GM21737 (cell line): ENCODE results near the gene SERPIND1.

Experiments
- ATAC-seq: cut with Tn5 transposase; IDR thresholded peaks from one replicate; pipeline ENCODE4 v1.9.1; 2021; ENCODE audit warnings: mild to moderate bottlenecking, moderate library complexity; ENCODE audit not compliant: unreplicated experiment

Gene SERPIND1

GRCh38 chr22:20771918-20772625, 1.8 kb upstream of the SERPIND1 start:
- ATAC-seq: no peak

DNA sequence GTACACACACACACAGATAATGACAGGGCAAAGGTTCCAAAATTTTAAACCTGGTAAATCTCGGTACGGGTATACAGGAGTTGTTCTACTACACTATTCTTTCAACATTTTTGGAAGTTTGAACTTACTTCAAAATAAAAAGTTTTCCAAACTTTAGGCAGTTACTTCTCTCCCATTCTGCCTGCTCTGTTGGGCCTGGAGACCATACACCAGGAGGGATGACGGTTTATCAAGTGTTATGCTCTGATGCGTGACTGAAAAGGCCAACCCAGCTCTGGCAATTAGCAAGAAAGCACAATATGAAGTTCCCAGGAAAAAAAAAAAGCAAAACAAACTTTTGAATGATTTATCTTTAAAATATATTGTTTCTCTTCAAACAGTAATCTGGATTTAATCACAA, 969 bp downstream of the SERPIND1 start:
- ATAC-seq: no peak

DNA sequence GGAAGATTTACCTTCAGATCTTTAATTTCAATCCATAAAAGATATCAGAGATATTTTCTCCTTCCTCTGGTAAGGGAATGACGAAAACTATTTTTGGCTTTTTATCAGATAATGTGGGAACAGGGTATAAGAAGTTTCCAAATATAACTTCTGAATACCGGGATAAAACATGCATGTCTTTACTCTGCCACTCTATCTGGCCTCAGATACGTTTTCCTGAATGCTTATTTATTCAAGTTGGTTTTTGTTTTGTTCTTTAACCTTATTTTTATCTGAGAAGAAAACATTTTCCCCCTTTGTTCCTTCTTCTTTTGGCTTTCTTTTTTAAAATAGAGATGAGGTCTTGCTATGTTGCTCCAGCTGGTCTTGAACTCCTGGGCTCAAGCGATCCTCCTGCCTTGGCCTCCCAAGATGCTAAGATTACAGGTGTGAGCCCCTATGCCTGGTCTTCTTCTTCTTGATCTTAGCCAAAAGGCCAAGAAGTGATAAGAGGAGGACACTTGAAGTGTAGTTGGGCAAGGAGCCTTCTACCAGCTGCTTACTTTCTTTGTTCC, 1.5 kb downstream of the SERPIND1 start:
- ATAC-seq: no peak

- no peak for ATAC-seq
These were observed 2.9 kb downstream of the SERPIND1 start for GRCh38 chr22:20776624-20777405.

- ATAC-seq: no peak
These were observed 3.7 kb downstream of the SERPIND1 start for GRCh38 chr22:20777420-20778177.

DNA sequence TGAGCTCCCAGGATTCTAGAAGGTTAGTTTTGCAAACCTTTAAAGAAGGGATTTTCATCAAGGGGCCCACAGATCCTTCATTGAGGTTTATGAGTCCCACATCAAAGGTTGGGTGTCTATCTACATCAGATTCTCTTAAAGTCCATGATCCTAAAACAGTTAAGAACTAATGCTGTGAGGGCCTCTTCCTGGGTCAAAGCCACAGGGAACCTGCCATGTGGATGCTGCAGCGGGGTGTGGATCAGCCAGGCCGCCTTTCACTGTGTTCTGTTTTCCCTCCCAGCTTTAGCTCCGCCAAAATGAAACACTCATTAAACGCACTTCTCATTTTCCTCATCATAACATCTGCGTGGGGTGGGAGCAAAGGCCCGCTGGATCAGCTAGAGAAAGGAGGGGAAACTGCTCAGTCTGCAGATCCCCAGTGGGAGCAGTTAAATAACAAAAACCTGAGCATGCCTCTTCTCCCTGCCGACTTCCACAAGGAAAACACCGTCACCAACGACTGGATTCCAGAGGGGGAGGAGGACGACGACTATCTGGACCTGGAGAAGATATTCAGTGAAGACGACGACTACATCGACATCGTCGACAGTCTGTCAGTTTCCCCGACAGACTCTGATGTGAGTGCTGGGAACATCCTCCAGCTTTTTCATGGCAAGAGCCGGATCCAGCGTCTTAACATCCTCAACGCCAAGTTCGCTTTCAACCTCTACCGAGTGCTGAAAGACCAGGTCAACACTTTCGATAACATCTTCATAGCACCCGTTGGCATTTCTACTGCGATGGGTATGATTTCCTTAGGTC, 5.3 kb downstream of the SERPIND1 start:
- no peak for ATAC-seq

GRCh38 chr22:20779818-20780158, 5.9 kb downstream of the SERPIND1 start:
- no peak for ATAC-seq

DNA sequence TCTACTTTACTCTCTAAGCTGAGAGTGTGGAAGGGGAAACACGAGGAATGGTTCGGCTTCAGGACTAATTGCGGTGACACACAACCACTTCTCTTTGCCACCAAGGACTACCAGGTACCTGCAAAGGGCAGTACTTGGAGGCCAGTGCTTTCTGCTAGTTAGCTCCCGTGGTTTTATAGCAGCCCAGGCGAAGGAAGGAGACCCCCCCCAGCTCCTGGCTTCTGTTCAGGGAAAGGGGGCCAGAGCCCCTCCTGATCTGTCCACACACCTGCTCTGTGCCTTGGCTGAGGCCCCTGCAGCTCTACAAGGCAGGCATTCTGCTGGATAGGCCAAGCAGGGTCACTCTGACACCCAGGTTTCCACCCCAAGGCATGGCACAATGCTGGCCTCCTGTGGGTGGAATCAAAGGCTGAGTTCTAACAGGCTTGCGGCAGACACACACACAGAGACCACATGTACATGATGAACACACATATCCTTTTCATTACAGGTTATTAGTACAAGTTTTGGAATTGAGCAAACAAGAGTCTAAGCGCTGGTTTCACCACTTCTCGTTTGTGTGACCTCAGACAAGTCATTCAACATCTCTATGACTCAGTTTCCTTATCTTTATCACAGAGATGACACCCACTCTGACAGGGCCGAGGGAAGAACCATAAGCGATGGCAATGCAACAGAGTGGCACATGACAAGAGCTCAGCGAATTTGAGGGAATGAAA, 7.5 kb downstream of the SERPIND1 start:
- no peak for ATAC-seq

GRCh38 chr22:20782083-20782482, 8.2 kb downstream of the SERPIND1 start:
- ATAC-seq: no peak

DNA sequence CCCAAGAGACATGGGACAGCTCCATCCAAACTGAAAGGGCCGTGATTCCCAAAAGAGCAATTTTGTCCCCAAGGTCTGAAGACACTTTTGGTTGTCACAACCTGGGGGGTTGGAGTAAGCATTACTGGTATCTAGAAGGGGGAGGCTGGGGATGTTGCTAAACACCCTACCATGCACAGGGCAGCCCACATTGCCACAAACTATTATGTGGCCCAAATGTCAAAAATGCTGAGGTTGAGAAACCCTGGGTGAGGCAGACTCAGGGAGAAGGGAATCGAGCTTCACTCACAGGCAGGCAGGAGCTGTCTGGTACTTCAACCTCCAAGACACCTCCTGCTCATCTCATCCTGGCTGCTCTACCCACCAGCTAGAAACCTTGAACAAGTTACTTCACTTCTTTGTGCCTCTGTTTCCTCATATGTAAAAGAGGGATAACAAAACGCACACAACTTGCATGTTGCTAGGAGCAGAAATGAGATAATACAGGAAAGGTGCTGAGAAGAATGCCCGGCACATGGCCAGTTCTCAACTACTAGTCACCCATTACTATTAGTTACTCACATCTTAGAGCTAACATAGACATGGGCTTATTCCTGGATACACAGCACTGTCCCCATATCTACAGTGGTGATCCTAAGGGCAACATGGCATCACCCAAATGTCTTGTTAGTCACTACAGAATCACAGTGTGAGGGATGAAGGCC, 8.8 kb downstream of the SERPIND1 start:
- no peak for ATAC-seq

- no peak for ATAC-seq
These were observed 9.4 kb downstream of the SERPIND1 start for GRCh38 chr22:20783300-20783673.

- no peak for ATAC-seq
These were observed 10.2 kb downstream of the SERPIND1 start for GRCh38 chr22:20783844-20784723.

GRCh38 chr22:20785415-20785814, 11.5 kb downstream of the SERPIND1 start:
- no peak for ATAC-seq

- no peak for ATAC-seq
These were observed 12.1 kb downstream of the SERPIND1 start for GRCh38 chr22:20786048-20786447.

GRCh38 chr22:20786536-20786979, 12.6 kb downstream of the SERPIND1 start:
- ATAC-seq: no peak

- no peak for ATAC-seq
These were observed 13.3 kb downstream of the SERPIND1 start for GRCh38 chr22:20787223-20787622.

DNA sequence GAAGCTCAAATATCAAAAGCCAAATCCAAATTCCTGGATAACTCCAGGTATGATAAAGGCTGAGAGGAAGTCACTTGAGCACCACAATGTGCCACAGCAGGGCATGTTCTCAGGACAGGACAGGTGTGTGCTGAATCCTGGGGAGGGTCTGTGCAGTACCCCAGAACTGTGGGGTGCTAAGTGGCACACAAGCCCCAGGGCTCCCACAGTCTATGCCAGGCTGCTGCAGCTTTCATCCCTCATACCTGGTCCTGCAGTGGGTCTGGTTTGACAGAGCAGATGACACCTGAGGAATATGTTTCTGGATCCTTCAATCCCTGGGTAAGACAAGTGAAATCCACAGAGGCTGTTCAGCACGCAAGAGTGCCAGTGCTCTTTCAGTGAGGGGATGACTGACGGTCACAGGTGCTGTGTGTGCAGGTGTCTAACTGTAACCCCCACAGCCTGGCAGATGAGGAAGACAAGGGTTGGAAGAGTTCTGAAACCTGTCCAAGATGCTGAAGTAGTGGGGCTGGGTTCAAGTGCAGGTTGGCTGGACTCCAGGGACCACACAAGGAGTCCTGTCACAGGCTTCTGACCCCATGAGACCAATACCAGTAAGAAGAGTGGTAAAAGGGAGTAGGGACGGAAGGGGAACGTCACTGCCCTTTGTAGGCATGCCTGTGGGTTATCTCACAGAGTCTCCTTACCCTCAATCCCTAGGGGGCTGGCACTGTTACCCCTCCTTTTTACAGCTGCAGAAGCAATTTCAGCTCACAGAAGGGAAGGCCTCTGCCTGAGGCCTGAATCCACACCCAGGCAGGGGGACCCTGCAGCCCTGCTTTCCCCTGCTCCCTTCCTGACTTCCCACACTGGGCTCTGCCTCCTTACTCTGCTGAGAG, 14.1 kb downstream of the SERPIND1 start:
- ATAC-seq: no peak
